Activated CD8-positive, alpha-beta memory T cell treated with anti-CD3 and anti-CD28 coated beads for 24 hours (primary cell): Measurements from ENCODE around the gene SCGB3A2.
"Not testable (repeated sequence)": the region's sequence is repeated elsewhere in the genome, so short reads cannot be mapped to it uniquely, and the experiment has no call there.

Experiments
- DNase-seq: peaks from one replicate; pipeline ENCODE4 v3.0.0-alpha.2; 2020

SCGB3A2 gene

DNA sequence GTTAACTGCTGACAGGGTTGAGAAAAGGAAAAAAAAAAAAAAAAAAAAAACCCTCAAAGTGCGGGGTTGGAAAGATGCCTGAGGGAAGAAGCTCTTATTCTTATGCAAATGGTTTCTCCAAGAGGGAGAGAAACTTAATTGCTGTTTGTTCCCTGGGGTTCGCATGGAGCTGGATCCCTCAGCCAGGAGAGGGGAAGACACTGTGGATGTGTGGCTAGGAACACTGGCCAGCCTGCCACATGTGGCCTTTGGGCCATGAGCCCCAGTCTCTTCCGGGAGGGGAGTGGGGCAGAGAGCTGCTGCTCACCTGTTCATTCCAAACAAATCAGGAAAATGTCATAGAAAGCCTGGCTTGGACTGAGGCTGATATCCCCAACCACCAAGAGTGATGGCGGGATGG is 9.4 kb upstream of the SCGB3A2 start:
- no peak for DNase-seq

DNA sequence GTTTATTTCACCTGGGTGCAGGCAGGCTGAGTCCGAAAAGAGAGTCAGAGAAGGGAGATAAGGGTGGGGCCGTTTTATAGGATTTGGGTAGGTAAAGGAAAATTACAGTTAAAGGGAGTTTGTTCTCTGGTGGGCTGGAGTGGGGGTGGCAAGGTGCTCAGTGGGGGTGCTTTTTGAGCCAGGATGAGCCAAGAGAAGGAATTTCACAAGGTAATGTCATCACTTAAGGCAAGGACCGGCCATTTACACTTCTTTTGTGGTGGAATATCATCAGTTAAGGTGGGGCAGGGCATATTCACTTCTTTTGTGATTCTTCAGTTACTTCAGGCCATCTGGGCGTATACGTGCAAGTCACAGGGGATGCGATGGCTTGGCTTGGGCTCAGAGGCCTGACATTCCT is 8.6 kb upstream of the SCGB3A2 start:
- not testable (repeated sequence) for DNase-seq

DNA sequence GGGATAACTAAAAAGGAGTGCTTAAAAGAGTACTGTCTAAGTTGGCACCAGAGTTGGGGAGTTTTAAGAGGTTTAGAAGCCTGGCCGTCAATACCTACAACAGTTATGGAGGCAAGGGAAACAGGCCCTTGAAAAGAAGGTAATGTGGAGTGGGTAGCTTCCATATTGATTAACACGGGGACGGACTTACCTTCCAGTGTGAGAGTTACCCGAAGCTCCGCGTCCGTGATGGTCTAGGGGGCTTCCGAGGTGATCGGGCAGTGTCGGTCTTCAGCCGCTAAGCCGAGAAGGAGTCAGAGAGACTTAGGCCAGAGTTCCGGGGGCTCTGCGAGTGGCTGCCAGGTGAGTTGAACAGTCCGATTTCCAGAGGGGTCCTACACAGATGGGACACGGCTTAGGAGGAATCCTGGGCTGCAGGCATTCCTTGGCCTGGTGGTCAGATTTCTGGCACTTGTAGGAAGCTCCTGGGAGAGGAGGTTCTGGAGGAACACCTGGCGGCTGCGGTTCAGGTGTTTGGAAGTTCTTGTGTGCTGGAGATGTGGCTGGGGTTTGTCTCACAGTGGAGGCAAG is 6.4 kb upstream of the SCGB3A2 start:
- not testable (repeated sequence) for DNase-seq

DNA sequence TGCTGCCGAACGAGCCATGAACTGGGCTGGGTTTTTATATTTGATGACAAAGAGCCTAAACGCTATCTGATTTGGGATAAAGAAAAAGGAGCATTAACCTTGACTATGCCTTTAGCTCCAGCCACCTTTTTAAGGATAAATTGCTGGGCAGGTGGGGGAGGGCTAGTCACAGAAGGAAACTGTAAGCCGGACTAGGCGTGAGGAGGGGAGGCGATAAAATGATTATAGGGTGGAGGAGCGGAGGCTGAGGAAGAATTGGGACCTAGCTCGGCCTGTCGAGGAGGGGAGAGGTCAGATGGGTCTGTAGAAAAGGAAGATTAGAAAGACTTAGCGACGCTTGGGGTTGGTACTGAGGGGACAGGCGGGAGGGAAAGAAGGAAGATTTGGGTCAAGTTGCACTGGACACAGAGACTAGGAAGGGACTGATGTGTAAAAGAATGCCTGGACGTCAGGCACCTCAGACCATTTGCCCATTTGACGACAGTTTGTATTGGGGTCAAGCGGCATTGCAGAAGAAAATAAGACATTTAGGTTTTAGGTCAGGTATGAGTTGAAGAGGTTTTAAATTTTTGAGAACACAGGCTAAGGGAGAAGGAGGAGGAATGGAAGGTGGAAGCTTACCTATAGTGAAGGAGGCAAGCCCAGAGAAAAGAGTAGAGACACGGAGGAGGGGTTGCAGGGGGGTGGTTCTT is 5.6 kb upstream of the SCGB3A2 start:
- not testable (repeated sequence) for DNase-seq

DNA sequence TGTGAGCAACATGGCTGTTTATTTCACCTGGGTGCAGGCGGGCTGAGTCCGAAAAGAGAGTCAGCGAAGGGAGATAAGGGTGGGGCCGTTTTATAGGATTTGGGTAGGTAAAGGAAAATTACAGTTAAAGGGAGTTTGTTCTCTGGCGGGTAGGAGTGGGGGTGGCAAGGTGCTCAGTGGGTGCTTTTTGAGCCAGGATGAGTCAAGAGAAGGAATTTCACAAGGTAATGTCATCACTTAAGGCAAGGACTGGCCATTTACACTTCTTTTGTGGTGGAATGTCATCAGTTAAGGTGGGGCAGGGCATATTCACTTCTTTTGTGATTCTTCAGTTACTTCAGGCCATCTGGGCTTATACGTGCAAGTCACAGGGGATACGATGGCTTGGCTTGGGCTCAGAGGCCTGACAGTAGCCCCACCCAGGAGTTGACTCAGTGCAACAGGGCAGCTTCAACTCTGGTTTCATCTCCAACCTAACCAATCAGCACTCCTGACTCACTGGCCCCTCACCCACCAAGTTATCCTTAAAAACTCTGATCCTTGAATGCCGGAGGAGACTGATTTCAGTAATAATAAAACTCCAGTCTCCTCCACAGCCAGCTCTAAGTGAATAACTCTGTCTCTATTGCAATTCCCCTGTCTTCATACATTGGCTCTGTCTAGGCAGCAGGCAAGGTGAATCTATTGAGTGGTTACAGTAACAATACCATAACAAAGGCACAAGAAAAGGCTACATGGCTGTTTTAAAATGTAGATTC is 4.2 kb upstream of the SCGB3A2 start:
- DNase-seq = not testable (repeated sequence)

DNA sequence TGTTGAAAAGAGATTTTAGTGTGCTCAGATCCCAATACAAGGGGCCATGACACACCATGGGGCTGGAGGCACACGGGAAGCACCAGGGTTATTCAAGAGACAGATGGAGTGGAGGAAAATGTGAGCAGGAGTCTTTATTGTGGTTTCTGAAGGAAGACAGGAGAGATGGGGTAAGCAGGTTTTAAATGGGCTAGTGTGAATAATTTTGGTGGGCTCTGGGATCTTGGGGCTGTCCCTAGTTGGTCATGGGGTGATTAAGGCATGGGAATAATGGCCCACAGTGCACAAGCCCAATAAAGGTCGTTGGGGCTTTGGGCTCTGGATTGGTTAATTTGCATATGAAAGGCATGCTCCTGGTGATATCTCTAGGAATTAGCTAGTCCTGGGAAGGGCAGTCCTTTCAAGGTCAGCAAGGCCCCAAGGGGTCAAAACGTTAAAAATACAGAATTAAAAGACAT is 3.6 kb upstream of the SCGB3A2 start:
- DNase-seq = no peak

DNA sequence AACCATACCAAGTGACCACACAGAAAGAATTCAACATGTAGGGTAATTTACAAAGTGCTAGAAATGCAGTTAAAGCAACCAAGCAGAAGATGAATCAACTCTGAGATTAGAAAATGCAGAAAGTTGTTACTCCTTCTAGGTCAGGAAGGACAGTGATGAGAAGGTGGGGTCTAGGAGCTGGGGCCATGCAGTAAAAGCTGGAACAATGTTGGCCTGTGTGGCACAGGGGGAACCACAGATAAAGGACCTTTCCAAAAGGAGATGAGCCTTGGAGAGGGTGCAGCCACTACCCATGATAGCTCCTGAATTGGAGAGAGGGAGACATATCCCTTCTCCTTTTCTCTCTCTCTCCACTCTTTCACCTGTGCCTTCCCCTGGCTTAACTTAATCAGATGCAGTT is 2.4 kb upstream of the SCGB3A2 start:
- no peak for DNase-seq

DNA sequence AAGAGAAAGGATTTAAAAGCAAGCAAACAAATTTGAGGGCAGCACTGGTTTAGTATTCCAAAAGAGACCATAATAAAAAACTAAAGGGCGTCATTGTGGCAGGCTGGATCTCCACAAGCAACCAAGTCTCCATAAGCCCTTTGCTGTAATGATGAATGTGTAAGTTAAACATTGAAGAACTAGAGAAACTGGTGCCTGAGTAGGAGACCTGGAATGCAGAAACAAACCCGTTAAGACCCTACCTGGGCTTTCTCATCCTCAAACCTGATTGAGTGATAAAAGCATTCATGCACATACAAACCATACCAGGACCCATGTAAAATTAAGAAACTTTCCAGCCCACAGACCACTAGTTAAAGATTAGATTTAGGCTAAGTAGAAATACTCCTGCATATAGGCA is 1.9 kb upstream of the SCGB3A2 start:
- no peak for DNase-seq

DNA sequence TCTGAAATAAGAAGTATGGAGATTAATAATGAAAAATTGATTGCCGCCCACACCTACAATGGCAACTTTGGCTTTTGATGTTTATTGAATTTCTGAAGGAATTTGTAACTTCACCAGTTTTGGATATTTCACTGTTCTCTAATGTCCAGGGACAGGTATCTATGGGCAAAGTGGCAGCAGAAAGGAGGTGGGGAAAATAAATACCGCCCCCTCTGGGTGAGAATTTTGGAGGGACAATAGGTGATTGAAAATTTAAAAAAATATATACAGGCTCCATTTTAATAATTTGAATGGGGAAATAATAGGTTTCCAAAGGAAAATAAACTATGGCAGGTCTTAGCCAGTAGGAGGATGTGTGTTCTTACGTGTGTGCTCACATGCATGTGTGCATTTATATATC is 1.3 kb downstream of the SCGB3A2 start:
- DNase-seq = no peak

DNA sequence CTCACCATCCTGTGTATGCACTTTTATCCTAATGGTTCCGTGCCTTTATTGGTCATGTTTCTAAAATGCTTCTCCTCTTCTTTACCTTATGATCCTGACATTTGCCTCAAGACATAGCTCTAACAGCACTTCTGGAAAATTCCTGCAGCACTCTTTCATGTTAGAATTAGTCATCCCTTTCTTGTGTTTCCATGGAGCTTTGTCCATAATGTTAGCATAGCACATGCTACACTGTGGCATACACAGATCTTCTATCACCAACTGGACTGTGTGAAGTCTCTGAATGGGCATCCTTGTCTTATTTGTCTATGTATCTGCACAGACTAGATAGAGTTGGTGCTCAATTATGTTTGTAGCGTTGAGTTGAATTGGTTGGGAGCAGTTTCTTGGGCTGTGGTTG is 2.0 kb downstream of the SCGB3A2 start:
- DNase-seq = no peak

DNA sequence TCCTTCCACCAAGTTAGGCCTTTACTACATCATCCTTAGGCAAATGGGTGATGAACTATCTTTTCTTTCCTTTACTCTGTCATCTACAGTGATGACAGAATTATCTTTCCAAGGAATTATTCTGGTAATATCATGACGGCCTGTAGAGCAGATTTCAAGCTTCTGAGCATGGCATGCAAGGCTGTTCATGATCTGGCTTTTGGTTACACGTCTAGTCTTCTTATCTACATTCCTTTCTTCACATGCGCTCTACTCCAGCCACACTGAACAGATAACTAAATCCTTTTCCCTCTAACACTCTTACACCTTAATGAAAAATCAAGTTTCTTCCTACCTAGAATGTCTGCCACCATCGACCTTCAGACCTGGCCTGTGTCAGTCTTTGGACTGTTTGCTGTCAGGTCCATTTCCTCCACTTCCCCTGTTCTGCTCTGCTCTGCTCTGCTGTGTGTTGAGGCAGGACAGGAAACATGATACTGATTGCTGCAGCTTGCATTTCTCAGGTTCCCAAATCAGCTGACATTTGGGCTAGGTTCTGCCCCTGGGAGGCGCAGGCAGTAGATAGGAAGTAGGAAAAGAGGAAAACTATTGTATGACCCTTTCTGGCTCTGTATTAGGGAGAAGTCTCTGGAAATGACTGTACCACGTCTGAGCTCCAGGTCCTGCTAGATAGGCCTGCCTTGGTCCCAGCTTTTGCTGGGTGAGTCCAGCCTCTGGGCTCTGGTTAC is 4.2 kb downstream of the SCGB3A2 start:
- no peak for DNase-seq

DNA sequence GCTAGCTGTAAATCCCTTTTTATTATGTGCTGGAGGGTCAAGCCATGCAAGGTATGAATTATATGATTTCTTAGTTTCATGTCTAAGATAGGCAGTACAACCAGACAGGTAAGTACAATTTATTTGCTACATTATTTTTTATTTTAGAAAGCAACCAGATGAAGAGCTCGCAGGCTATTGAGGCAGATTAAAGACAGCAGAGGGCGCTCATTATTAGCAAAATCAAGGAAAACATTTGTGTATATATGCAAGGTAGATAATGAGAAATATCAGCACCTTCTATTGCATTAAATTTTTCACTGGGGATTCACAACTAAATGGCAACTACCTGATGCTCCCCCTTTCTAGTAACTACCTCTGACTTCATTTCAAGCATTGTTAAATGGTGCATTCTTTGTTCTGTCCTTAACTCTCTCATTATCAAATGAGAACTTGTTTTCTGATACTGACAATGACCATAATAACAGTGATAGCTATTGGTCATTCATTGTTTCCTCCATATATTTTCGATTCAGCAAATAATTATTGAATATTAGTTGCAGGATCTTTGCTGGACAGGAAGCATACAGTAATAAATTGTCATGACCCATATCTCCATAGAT is 8.6 kb downstream of the SCGB3A2 start:
- no peak for DNase-seq

DNA sequence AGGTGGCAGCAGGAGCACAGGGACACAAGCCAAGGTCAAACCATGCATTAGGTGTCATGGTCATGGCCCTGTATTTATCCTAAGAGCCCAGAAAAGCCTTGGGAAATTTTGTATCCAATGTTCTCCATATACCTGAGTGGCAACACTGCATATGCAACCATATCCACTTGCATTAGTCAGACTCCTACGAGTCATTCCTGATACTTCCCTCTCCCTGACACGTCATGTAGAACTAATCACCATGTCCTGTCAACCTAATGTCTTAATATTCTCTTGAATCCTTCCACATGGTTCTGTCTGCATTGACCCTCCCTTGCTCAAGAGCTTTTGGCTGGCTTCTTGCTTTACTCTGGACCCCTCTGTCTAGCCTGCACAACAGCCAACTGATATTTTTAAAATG is 9.4 kb downstream of the SCGB3A2 start:
- DNase-seq = no peak

DNA sequence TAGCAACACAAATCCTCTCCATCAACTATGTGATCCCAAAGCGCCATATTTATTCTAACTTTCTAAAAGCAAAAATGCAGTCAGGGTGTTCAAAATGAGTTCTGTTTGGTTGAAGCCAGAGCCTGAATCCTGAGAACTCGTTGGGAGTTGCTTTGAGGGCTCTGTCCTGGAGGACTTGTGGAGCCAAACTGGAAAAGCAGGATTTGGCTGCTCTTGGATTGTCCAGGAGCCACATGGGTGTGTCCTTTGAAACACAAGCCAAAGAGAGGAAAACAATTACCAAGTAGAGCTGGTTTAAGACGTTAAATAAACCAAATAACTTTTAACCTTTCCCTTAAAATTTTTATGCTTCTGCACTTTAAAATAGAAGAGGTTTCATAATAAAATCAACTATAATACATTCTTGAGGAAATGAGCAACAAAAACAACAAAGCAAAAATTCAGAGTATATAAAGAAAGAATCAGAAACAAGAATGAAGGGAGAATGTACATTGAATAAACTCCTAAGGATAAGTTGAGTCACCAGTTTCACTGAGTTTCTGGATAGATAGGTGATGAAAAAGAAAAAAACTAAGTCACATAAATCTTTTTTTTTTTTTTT is 14.3 kb downstream of the SCGB3A2 start:
- DNase-seq = no peak

DNA sequence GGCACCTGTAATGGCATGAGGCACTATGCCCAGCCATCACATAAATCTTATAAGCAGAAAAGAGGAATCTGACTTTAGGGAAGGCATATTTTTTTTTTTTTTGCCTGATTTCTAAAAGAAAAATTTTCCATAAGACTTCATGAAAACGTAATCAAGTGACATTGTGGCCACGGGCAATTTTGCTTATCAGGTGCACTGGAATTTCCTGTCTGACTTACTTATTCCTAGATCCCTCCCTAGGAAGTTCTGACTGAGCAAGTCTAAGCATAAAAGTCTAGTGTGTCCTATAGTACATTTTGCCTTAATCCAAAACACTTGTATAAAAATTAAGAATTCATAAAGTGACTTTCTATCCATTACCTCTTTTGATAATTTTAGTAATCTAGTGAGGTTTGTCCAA is 15.3 kb downstream of the SCGB3A2 start:
- no peak for DNase-seq

DNA sequence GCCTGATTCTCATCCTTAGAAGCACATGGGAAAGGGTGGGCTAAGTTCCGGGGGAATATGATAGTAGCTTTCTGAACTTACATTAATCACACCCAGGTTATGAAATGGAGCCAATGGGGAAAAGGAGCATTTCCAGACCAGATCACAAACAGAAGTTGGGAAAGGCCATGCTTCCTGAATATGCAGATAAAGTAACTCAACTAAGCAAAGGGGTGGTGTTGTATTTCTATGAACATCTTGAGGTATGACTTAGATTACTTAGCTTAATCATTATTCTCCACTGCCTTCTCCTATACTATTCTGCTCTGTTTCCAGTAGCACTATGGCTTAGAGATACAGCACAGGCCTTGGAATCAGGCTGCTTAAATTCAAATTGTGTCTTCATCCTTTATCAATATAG is 17.4 kb downstream of the SCGB3A2 start:
- no peak for DNase-seq

DNA sequence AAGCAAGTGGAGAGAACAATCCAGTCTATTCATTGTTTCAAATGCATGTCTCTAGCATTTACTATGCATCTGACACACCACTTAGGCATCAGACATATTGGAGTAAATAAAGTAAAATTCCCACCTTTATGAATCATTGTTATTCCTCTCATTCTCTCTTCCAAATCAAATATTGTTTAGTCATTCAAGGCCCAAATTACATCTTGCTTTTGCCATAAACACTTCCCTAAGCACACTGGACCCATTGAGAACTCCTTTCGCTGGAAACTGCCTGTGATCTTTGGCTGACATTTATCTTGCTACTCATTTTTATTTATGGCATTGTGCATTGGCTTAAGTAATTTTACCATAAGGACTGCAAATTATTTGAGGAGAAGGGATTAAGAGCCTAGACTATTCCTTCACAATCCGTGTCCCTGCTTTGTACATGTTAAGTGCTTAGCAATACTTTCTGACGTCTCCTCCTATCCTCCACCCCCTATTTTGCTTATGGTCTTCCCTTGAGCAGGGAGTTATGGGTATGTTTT is 20.4 kb downstream of the SCGB3A2 start:
- DNase-seq = no peak

DNA sequence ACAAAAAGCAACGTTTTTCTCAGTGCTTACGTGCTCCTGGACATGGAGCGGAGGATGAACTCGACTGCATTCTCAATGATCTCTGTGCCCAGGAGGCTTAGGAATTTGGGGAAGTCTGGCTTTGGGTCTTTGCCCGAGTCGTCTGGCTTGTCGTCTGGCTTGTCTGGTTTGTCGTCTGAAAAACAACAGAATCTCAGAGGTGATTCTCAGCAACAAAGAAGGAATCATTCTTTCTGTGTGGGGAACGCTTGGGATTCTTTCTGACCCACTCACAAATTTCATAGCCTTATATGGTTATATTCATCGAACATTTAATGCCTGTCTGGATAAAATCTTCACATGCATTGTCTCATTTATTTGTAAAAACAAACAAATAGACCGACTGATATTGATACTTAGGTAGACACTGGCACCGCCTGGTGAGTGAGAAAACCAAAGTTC is 23.1 kb downstream of the SCGB3A2 start:
- no peak for DNase-seq

DNA sequence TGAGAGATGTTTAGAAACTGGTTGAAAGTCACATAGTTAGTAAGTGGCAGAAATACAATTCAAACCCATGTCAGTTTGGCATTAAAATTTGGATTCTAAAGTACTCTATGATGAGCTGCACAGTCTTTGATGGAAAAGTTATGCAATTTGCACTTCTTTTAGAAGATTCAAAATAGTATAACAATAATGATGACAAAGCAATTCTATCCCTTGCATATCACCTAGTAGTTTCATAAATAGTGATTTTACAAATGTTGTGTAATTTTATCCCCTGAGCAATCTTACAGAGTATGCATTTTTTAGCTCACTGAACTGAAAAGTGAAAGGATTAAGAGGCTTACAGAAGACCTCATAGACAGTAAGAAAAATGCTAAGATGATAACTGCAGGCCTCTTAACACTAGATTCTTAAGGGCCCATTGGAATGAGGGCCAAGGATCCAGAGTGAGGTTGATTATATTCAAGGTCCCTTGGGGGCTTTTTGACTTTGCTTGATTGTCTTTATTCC is 24.2 kb downstream of the SCGB3A2 start:
- no peak for DNase-seq

DNA sequence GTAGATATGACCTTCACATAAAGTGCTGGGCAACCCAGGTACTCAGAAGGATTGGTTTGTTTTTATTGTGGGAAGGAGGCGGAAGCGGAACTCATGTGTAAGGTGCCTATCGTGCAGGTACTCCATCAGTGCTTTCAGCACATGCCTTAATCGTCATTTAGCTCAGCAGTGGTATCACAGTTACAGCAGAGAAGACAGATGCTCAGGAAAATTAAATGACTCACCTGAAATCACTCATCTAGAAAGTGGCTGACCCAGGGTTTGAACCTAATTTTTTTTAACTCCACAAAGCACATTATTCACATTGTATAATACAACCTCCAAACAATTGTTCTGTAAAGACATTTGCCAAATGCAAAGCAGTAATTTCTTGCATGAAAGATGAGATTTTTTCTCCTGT is 25.6 kb downstream of the SCGB3A2 start:
- no peak for DNase-seq

DNA sequence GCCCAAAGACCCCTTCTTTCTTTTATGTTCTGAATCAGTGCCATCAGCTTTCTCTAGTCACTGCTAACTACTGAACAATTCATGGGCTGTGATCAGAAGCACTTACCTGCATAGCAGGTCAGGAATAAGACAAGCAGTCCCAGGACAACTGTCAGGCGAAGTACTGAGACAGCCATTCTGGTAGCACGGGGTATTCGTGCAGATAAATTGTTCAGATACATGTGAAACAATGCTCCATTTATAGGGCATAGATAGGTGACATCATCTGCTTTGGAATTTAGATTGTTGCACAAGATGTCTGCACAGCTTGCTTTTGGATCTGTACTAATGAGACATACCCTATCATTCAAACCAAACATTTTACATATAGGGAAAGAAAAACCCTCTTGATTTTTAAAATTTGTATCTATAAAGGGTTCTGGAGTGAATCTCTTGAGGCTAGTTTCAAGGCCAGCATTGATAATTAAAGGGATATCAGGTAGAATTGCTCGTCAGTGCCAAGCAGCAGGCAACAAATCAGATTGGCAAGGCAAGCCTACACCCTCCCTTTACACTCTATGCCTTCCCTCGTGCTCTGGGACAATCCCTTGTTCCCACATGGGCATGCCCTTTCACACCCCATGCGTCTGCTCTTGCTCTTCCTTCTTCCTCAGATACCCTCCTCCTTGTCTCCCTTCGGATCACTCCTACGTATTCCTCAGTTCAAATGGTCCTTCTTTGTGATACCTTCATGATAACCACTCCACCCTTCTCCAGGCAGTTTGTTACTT is 28.0 kb downstream of the SCGB3A2 start, which contains the start of gene C5orf46:
Gene C5orf46, minus strand, starts transcription at position 213 of the 770 bp plus-strand sequence. Its CDS starts 37 bp downstream, at position 176.
- DNase-seq = no peak
